GM20431 (cell line): Measurements from ENCODE around the gene KL.

Experiments used
- in situ Hi-C: fragments of 300-500 bp; cut with MseI, MboI; formaldehyde crosslinking; loops from one replicate; pipeline ENCODE4 v1.15.0; 2020; ENCODE audit warnings: low sequenced_read_pairs; ENCODE audit not compliant: unreplicated experiment

The KL gene

DNA sequence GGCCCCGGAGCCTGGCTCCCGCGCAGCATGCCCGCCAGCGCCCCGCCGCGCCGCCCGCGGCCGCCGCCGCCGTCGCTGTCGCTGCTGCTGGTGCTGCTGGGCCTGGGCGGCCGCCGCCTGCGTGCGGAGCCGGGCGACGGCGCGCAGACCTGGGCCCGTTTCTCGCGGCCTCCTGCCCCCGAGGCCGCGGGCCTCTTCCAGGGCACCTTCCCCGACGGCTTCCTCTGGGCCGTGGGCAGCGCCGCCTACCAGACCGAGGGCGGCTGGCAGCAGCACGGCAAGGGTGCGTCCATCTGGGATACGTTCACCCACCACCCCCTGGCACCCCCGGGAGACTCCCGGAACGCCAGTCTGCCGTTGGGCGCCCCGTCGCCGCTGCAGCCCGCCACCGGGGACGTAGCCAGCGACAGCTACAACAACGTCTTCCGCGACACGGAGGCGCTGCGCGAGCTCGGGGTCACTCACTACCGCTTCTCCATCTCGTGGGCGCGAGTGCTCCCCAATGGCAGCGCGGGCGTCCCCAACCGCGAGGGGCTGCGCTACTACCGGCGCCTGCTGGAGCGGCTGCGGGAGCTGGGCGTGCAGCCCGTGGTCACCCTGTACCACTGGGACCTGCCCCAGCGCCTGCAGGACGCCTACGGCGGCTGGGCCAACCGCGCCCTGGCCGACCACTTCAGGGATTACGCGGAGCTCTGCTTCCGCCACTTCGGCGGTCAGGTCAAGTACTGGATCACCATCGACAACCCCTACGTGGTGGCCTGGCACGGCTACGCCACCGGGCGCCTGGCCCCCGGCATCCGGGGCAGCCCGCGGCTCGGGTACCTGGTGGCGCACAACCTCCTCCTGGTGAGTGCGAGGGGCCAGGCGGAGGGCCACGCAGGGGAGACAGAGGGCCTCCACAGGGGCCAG lies at the start of gene KL:
Gene KL (plus strand): TSS at position 10 of the 909 bp plus-strand sequence. CDS start 18 bp downstream, at position 28.
- in situ Hi-C loops = no loop called here

DNA sequence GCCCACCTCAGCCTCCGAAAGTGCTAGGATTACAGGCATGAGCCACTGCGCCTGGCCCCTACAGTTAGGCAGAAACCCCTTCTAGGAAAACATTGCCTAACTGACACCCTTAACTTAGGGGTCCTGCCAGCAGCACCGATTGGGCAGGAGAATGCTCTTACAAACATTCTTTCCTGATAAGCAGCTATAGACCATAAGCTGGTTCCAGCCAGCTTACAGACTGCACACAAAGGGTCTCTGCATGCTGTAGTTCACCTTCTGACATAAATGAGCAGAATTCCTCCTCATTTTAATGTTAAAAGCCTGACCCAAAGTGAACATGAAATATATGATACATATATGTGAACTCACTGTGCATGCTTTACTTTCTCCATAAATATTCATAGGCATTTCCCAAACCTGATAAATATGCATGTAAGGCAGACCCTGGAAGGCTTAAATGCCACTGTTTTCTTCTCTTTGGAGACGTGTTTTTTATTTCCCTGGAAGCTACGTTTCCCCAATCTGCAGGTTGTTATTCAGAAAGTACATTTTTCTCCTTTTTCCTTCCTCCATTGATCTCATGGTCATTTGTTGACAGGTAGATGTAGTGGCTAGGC lies 48.5 kb upstream of the KL start:
- in situ Hi-C loops = no loop called here

DNA sequence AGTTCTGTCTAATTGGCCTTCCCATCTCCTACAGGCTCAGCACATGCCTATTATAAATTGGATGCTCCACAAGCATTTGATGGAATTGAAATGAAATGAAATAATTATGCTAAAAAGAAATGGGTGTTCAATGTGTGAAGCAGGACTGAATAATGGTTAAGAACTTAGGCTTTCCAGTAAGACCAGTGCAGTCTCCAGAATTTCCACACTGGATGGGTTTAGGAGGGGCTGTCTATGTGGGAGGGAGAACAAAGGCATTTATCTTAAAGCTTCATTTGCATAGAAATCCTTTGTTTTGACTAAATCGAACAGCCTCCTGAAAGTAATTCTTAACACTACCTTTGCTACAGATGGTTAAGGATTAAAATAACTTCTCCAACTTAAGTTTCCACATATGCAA lies 47.9 kb upstream of the KL start:
- in situ Hi-C loops = no loop called here

DNA sequence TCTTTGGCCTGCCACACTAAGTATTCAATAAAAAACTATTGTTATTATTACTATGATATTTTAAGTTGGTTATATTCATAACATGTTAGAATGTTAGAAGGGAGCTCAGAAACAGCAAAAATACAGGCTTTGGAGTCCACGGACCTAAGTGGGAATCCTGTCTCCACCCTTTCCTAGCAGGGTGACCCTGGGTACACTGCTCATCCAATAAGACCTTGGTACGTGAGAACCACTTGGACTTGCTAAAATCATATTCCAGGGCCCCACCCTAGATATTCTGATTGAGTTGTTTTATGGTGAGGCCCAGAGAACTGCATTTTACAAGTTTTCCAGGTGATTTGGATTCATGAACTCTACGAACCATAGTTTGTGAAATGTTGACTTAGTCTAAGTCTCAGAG lies 47.4 kb upstream of the KL start:
- in situ Hi-C loops = no loop called here

DNA sequence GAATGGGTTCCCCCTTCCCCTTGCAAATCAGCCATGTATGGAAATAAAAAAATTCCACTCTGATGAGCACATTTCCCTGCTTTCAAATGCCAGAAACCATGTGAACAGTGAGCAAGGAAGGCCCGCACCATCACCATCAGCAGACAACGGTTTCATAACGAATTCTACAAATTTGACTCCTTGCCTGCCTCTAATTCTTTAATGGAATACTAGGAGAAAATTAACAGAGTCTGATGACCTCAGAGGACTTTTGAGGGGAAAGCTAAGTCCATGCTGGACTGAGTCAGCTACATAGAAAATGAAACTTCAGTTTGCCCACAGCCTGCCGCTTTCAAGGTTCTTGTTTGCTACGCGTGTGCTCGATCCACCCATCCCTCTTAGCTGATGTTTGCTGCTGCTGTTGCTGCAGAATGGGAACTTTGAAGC lies 46.7 kb upstream of the KL start:
- in situ Hi-C loops = no loop called here

DNA sequence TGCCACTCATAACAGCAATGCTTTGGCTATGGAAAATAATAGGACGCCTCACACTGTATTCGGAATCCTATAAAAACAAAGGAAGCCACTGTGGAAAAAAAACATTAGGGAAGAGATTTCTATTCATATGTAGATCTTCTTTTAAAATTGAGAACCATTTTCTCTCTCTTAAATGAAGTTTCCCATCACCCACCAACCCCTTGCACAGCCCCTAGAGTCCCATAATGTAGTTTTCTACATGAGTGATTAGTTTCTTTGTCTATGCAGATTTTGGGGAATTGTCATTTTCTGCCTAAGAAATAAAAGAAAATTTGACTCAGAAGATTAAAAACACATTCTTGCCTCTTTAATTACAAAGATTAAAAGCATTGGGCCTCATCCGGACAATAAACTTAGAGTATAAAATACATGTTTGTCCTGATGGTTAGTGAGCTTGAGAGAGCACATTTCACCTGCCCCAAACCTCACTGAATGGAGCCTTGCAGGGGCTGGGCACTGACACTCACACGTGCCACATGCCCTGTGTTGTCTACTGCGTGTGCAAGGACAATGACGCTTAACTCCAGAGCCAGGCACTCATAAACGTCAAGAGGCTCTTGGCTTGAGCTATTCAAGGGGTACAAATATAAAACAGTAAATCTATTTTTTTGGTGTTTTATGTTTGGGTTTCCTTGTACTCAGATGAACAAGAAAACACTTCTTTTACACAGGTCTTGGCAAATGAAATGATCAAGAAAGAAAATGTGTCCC lies 40.0 kb upstream of the KL start:
- in situ Hi-C loops = no loop called here

DNA sequence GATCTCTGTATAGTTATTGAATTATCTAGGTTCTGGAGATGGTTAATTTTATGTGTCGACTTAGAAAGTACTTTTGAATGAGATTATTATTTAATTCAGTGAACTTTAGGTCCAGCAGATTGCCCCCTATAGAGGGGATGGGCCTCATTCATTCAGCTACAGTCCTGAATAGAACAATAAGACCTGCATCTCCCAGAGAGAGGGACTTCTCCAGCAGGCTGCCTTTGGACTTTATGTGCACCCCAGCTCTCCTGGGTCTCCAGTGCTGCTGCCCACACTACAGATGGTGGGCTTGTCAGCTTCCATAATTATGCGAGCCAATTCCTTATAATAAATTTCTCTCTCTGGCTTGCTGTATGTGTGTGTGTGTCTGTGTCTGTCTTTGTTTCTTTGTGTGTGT lies 39.3 kb upstream of the KL start:
- in situ Hi-C loops = no loop called here

DNA sequence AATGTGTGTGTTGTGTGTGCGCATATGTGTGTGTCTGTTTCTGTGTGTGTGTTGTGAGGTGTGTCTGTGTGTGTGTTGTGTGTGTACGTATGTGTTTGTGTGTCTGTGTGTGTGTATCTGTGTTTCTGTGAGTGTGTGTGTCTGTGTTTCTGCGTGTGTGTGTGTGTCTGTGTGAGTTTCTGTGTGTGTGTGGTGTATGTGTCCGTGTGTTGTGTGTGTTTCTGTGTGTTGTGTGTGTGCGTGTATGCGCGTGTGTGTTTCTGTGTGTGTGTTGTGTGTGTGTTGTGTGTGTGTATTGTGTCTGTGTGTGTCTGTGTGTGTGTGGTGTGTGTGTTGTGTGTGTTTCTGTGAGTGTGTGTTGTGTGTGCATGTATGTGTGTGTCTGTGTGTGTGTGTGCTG lies 38.9 kb upstream of the KL start:
- in situ Hi-C loops = no loop called here

DNA sequence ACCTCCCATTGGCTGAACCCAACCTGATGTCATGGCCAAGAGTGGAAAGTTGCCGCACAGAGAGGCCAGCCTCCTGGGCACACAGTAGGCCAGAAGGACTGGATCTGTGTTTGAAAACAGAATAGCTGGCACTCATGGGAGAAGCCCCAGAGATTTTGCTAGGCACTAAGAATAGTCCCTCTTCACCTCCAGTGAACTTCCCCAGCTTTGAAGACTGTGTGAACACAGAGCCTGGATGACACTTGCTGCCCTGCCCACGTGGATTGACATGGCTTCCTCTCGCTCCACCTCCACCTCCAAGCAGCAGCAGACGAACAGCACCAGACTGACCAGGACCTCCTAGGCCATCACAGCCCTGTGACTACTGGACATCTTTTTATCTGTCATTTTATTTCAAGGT lies 37.9 kb upstream of the KL start:
- in situ Hi-C loops = no loop called here

DNA sequence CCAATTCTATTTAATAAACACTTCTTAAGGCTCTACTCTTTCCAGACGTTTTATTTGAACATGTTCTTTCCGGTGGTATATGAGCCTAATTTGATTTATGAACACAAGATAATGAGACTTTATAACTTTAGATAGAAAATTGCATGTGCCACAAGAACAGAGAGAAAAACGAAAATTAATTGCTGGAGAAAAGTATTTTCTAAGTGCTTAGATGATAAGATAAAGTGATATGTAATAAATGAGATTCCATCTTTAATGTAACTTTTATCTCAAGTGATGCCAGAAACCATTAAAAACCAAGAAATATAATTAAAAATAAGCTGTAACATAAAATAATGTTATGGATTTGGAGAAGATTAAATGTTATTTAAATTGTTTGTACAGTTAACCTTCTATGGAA lies 33.2 kb upstream of the KL start:
- in situ Hi-C loops = no loop called here

DNA sequence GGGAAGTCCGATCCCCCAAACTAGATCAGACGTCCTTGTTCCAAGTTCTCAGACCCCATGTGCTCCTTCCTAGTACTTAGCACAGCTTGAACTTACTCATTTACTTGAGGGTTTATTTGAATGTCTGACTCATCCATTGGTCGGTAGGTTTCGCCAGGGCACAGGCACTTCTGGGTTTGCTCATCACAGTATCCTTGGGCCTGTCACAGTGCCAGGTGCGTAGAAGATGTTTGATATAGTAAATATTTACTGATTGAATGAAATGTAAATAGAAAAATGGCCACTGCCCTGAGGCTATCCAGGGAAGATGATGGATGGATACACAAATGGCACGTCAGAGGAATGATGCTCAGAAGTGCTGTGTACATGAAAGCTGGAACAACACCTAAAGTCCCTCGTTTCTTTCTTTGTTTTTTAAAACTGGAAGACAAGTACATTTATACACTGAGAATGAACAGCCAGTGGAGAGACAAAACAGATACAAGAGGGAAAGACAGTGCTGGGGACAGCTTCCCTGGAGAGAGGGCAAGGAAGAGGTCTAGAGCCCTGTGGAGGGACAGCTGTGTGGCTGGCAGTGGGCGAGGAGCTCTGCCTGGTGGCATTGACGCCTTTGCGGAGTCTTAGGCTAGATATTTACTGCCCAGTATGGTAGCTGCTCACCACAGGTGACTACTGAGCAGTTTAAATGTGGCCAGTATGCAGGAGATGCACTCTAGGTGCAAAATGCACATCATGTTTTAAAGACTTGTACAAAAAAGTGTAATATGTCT lies 31.2 kb upstream of the KL start:
- in situ Hi-C loops = no loop called here

DNA sequence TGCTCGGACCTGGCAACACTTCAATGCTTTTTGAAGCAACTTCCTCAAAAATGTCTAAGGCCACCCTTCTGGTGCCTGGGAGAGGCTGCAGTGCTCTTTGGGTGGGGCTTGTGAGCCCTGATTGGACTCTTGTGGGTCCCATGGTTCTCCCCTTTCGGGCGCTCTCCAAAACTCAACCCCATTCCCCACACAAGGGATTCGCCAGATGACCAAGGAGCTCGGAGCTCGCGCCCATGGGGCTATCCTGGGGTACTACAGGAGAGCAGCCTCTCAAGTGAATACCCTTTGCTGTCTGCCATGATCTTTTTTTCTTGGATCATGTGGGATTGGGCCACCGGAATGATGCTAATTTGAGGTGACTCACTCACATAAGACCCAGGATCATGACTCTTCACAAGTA lies 29.7 kb upstream of the KL start:
- in situ Hi-C loops = no loop called here

DNA sequence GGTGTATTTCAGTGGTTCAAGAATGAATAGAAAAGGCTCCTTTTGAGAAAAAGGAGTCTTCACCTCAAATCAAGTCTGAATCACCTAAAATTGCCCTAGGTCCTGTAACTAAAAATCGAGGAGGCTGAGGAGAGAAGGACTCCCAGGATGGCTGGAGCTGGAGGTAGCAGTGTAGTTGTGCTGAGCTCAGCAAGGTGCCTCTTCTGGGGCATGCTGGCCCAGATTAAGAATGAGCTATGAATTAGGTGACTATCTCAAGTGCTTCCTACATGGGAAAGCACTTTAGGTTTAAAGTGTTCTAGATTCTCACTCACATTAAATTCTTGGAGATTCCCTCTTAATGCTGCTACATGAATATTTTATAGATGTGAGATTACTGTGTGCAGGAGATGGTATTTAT lies 28.8 kb upstream of the KL start:
- in situ Hi-C loops = no loop called here

DNA sequence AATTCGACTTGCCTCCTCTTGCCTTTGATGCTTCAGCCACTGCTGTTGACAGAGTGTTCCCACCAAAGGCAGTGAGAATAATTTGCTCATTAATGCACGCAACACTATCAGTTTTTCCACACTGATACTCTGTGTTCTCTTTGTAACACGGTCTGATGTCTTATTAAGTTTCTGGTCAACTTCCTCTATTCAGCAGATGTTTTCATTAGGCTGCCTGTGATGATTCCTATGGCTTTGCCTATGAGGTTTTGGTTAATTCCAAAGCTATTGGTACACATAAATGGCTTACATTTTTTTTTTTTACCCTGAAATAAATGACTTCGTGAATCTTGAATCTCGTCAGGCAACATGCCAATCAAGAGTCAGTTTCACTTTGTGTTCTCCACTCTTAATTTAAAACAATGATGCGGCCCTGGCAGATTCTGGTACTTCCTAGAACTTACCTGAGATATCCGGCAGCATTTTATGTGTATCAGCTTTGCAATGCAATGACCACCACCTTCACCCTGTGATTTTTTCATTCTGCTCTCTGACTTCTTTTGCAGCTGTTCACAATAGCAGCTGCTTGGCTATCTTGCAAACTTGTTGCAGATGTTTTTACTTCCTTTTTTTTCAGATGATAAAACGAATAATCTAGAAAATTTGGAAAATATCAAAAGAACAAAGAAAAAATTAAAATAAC lies 27.5 kb upstream of the KL start:
- in situ Hi-C loops = no loop called here

DNA sequence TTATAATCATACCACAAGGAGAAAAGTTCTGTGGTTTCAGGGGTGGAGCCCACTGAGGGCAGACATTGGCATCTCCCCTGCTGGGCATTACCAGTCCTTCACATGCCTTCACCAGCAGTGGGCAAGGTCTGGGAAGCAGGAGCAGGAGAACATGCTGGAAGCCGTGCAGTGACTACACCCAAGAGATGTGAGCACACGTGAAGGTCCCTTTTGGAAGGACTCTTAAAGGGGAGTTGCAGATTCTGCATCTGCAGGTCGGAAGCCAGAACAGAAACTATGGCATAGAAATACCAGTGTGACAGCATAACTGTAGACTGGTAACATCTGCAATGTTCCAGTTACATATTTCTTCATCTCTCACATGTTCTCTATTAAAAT lies 26.9 kb upstream of the KL start:
- in situ Hi-C loops = no loop called here

DNA sequence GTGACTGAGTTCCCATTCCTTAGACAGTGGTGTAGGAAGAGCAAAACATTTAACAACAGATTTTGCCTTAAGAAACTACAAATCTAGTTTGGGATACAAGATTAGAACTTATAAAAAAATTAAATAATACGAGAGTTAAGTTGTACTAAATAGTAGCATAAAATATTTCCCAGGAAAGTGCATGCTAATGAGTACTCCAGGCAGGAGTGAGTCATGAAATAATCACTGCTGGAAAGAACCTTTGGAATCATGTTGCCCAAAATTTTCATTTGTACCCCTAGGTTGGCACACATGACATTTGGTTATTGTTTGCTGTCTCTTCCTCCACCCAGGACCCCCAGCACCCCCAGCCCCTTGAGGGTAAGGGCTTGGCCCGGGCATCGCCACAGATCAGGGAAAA lies 26.3 kb upstream of the KL start:
- in situ Hi-C loops = no loop called here

DNA sequence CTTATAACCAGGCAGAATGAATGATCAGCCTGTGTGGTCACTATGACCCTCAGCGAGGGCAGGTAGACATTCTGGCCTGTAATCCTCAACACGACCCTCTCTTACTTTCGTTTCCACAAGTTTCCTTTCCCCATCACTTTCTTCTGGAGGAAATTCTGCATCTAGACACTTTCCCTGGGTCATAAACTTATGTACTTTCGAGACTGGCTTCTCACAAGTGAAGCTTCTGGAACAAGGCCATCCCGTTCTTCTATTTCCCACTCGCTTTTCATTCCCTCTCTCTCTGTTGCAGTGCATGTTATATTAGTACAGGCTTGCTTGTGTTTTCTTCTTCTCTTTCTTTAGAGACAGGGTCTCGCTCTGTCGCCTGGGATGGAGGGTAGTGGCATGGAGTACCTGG lies 23.1 kb upstream of the KL start:
- in situ Hi-C loops = no loop called here

DNA sequence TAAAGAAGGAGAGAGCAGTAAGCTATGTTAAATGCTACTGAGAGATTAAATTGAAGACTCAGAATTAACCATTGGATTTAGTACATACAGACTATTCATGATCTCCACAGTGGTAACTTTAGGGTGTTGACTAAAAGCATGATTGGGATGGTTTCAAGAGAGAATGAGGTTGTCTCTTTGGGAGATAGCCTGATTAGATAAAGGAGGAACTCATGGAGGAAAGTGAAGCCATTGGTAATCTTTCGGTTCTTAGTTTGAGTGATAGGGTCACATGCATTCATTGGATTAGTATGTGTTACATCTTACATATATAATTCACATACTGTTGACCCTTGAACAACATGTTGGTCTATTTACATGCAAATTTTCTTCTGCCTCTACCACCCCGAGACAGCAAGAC lies 18.8 kb upstream of the KL start:
- in situ Hi-C loops = no loop called here

DNA sequence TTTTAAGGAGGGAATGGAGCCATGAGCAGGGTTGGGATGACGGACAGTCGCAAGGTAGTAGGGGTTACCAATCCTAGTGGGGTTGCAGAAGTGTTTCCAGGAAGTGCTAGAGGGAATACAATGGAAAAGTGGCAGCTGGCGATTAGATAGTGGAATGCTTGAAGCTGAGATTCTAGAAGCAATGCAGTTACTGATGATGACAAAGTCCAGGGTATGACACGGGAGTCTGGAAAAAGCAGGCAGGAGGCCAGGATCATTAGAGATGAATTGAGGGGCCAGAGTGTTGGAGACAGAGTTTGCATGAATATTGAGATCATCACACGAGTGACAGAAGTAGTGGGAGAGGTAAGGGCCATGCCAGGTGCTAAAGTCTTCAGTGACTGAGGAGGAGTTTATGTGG lies 17.3 kb upstream of the KL start:
- in situ Hi-C loops = no loop called here

DNA sequence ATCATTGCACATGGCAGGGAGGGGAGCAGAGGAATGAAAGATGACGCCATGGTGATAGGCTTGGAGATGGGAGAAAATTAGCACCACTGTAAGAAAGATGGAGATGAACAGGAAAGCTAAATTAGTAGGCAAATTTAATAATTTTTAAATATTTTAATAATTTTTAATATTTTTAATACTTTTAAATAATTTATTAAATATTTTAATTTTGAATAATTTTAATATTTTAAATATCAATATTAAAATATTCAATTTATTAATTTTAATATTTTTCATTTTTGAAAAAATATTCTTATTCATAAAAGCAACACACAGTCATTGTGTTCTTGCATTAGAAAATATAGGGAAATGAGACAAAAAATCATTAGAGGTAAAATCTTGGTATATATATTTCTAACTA lies 15.9 kb upstream of the KL start:
- in situ Hi-C loops = no loop called here
